Measurements from ENCODE around the gene OSM. TPM values are rescaled to one million over a fixed set of nuclear protein-coding genes. Genes with fewer than 3 reads are reported as not detected.
"Not testable (repeated sequence)": the region's sequence is repeated elsewhere in the genome, so short reads cannot be mapped to it uniquely, and the experiment has no call there.

OSM gene
- total RNA-seq, 4 donors from 2014 or later: not detected

- H3K27me3 ChIP-seq: no peaks in the 10 kb centered on the region
- peaks cover 0 to 15% (median 7%) of the 10 kb centered on the region in 4 donors for H3K4me1 ChIP-seq
- no peak for TF ChIP-seq POLR2A (IDR thresholded peaks at IDR 0.05)
- no peak for TF ChIP-seq CTCF (IDR thresholded peaks at IDR 0.05)
- no peaks in the 10 kb centered on the region for H3K36me3 ChIP-seq
- no peak for DNase-seq
- H3K27ac ChIP-seq: no peak overlapping the region
- no peaks in the 10 kb centered on the region for H3K9me3 ChIP-seq
- no peak overlapping the region for H3K4me3 ChIP-seq
Observed at GRCh38 chr22:30217698-30218560, 48.7 kb downstream of the OSM start.

- TF ChIP-seq CTCF (IDR thresholded peaks at IDR 0.05) (no peak), POLR2A (IDR thresholded peaks at IDR 0.05) (no peak)
Observed at GRCh38 chr22:30216710-30217109, 49.9 kb downstream of the OSM start.

GRCh38 chr22:30216272-30216671 lies 50.4 kb downstream of the OSM start:
- not testable (repeated sequence) for H3K4me1 ChIP-seq, H3K27me3 ChIP-seq, H3K9me3 ChIP-seq, H3K4me3 ChIP-seq, DNase-seq, H3K27ac ChIP-seq, H3K36me3 ChIP-seq

More at GRCh38 chr22:30216710-30217109, 49.9 kb downstream of the OSM start:
- no peak for DNase-seq
- no peaks in the 10 kb centered on the region for H3K27me3 ChIP-seq
- peaks cover 0 to 12% (median 7%) of the 10 kb centered on the region in 4 donors for H3K4me1 ChIP-seq
- H3K36me3 ChIP-seq: no peaks in the 10 kb centered on the region
- H3K4me3 ChIP-seq: no peak overlapping the region
- H3K27ac ChIP-seq: no peak overlapping the region
- H3K9me3 ChIP-seq: no peaks in the 10 kb centered on the region

GRCh38 chr22:30214703-30215407 lies 51.8 kb downstream of the OSM start:
- no peak for TF ChIP-seq POLR2A (IDR thresholded peaks at IDR 0.05)
- no peak for TF ChIP-seq CTCF (IDR thresholded peaks at IDR 0.05)
- no peak for DNase-seq
- no peaks in the 10 kb centered on the region for H3K9me3 ChIP-seq
- no peak overlapping the region for H3K27ac ChIP-seq
- no peaks in the 10 kb centered on the region for H3K27me3 ChIP-seq
- H3K4me1 ChIP-seq: no peaks in the 10 kb centered on the region
- no peaks in the 10 kb centered on the region for H3K36me3 ChIP-seq
- no peak overlapping the region for H3K4me3 ChIP-seq

GRCh38 chr22:30212996-30213441 lies 53.6 kb downstream of the OSM start:
- no peaks in the 10 kb centered on the region for H3K4me1 ChIP-seq
- peak overlapping the region in 2 of 4 donors; percentile 22 to 33 for H3K27ac ChIP-seq
- DNase-seq: no peak
- H3K27me3 ChIP-seq: no peaks in the 10 kb centered on the region
- H3K4me3 ChIP-seq: no peak overlapping the region
- no peaks in the 10 kb centered on the region for H3K9me3 ChIP-seq
- TF ChIP-seq CTCF (IDR thresholded peaks at IDR 0.05) (no peak), POLR2A (IDR thresholded peaks at IDR 0.05) (no peak)
- no peaks in the 10 kb centered on the region for H3K36me3 ChIP-seq

Other genes with a start within 250 kb of the OSM start
- gene HORMAD2, start 186.4 kb downstream of the OSM start, total RNA-seq: not detected
- 10 to 100 TPM in 2 of 4 donors, 1 to 10 TPM in 2; 7.4 to 19.3 (median 10.6) TPM for gene LIF, start 20.1 kb downstream of the OSM start, total RNA-seq
- 10 to 100 TPM in 1 of 4 donors, 1 to 10 TPM in 3; 1.8 to 11.6 (median 6.0) TPM for gene CASTOR1, start 22.7 kb upstream of the OSM start, total RNA-seq
- 10 to 100 TPM; 18.4 to 25.9 (median 20.8) TPM for gene TBC1D10A, start 60.1 kb upstream of the OSM start, total RNA-seq
- gene SF3A1, start 90.0 kb upstream of the OSM start, total RNA-seq: 100 to 1,000 TPM in 3 of 4 donors, 10 to 100 TPM in 1; 90.4 to 182 (median 160) TPM
- gene CCDC157, start 90.2 kb upstream of the OSM start, total RNA-seq: 1 to 10 TPM; 3.5 to 8.8 (median 6.9) TPM
- 10 to 100 TPM in 3 of 4 donors, 1 to 10 TPM in 1; 8.6 to 28.9 (median 13.0) TPM for gene RNF215, start 120.6 kb upstream of the OSM start, total RNA-seq
- gene SEC14L2, start 130.2 kb upstream of the OSM start, total RNA-seq: 10 to 100 TPM in 3 of 4 donors, 1 to 10 TPM in 1; 3.3 to 53.6 (median 34.6) TPM
- gene MTFP1, start 158.9 kb upstream of the OSM start, total RNA-seq: 10 to 100 TPM; 12.4 to 24.7 (median 19.2) TPM
- gene SEC14L3, start 205.2 kb upstream of the OSM start, total RNA-seq: not detected
- gene SEC14L4, start 238.8 kb upstream of the OSM start, total RNA-seq: not detected